HG03045 (cell line): Measurements from ENCODE around the gene HDGF.

Experiments
- ATAC-seq: cut with Tn5 transposase; IDR thresholded peaks from one replicate; pipeline ENCODE4 v1.9.1; 2021; ENCODE audit warnings: mild to moderate bottlenecking, moderate library complexity; ENCODE audit not compliant: unreplicated experiment

Gene HDGF

GRCh38 chr1:156703741-156704140, 47.7 kb downstream of the HDGF start:
- ATAC-seq: no peak

- no peak for ATAC-seq
Measured at GRCh38 chr1:156703336-156703735, 48.1 kb downstream of the HDGF start.

GRCh38 chr1:156700736-156701531, 50.5 kb downstream of the HDGF start:
- ATAC-seq: no peak

- no peak for ATAC-seq
Measured at GRCh38 chr1:156698995-156699394, 52.5 kb downstream of the HDGF start.

GRCh38 chr1:156697481-156697880, 54.0 kb downstream of the HDGF start:
- no peak for ATAC-seq

- no peak for ATAC-seq
Measured at GRCh38 chr1:156696755-156697154, 54.7 kb downstream of the HDGF start.

- no peak for ATAC-seq
Measured at GRCh38 chr1:156694690-156694962, 56.8 kb downstream of the HDGF start.

- no peak for ATAC-seq
Measured at GRCh38 chr1:156693848-156694689, 57.4 kb downstream of the HDGF start.

GRCh38 chr1:156692925-156693847, 58.3 kb downstream of the HDGF start:
- no peak for ATAC-seq

GRCh38 chr1:156692441-156692924, 59.0 kb downstream of the HDGF start:
- no peak for ATAC-seq
